ENCODE results near the gene OSBPL10. TPM values are rescaled to one million over a fixed set of nuclear protein-coding genes. Genes with fewer than 3 reads are reported as not detected.

OSBPL10 gene
- total RNA-seq, 1 donor = 29.0 TPM

DNA sequence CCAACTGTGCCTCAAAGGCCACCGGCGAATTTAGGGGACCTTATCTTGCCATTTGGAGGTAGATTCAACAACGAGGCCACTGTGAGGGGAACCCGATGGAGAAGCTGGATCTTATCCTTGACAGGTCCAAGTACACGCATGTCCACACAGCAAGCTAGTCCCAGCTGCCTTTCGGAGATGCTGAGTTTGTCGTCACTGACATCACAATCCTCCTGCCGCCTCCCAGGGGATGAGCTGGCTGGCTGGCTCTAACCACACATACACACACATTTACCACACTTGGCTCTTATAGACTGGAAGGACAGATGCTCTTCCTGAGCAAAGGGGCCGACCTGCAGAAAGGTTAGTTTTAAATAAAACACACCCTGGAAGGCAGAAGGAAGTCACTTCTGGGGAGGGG lies 272.1 kb downstream of the OSBPL10 start:
- Histone ChIP-seq H3K9me3 (ENCODE audit: low read depth, low read length) (no peaks in the 10 kb centered on the region), H3K4me1 (ENCODE audit: insufficient read depth, low read length) (peaks cover 19% of the 10 kb centered on the region), H2AFZ (ENCODE audit: low read length) (no peak overlapping the region), H3K27ac (ENCODE audit: low read depth, low read length) (no peak overlapping the region), H3K4me3 (ENCODE audit: insufficient read depth, low read length) (no peak overlapping the region), H4K20me1 (ENCODE audit: insufficient read depth, low read length) (no peaks in the 10 kb centered on the region), H3K36me3 (ENCODE audit: insufficient read depth, low read length) (no peaks in the 10 kb centered on the region), H3K4me2 (ENCODE audit: insufficient read depth, low read length) (no peak overlapping the region), H3K79me2 (ENCODE audit: insufficient read depth, low read length) (no peaks in the 10 kb centered on the region), H3K27me3 (ENCODE audit: insufficient read depth, low read length) (no peaks in the 10 kb centered on the region)
- TF ChIP-seq, protein P1, sequence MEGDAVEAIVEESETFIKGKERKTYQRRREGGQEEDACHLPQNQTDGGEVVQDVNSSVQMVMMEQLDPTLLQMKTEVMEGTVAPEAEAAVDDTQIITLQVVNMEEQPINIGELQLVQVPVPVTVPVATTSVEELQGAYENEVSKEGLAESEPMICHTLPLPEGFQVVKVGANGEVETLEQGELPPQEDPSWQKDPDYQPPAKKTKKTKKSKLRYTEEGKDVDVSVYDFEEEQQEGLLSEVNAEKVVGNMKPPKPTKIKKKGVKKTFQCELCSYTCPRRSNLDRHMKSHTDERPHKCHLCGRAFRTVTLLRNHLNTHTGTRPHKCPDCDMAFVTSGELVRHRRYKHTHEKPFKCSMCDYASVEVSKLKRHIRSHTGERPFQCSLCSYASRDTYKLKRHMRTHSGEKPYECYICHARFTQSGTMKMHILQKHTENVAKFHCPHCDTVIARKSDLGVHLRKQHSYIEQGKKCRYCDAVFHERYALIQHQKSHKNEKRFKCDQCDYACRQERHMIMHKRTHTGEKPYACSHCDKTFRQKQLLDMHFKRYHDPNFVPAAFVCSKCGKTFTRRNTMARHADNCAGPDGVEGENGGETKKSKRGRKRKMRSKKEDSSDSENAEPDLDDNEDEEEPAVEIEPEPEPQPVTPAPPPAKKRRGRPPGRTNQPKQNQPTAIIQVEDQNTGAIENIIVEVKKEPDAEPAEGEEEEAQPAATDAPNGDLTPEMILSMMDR (IDR thresholded peaks at IDR 0.05; ENCODE audit: extremely low read depth, low read depth, low read length) = no peak
- no peak for DNase-seq (ENCODE audit: insufficient read length, low spot score, missing footprints)

DNA sequence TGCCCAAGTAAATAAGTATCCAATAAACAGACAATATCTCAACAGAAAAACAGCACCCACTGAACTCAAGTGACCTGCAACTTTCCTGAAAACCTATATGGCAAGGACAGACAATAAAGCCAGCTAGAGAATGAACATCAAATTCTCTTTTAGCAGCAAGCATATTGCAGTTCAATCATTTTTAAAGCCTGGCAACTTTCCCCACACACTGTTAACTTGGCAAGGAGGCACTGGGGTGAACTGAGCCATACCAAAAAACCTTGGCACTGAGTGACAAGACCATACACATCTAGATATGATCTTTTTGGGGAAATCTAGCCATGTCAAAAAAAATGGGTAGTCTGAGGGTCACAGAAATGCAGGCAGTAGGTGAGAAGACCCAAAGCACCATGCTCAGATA lies 273.8 kb downstream of the OSBPL10 start:
- Histone ChIP-seq H3K4me1 (ENCODE audit: insufficient read depth, low read length) (peaks cover 19% of the 10 kb centered on the region), H3K27ac (ENCODE audit: low read depth, low read length) (no peak overlapping the region), H3K27me3 (ENCODE audit: insufficient read depth, low read length) (no peaks in the 10 kb centered on the region), H3K79me2 (ENCODE audit: insufficient read depth, low read length) (no peaks in the 10 kb centered on the region), H4K20me1 (ENCODE audit: insufficient read depth, low read length) (no peaks in the 10 kb centered on the region), H2AFZ (ENCODE audit: low read length) (no peak overlapping the region), H3K4me2 (ENCODE audit: insufficient read depth, low read length) (no peak overlapping the region), H3K4me3 (ENCODE audit: insufficient read depth, low read length) (no peak overlapping the region), H3K9me3 (ENCODE audit: low read depth, low read length) (no peaks in the 10 kb centered on the region), H3K36me3 (ENCODE audit: insufficient read depth, low read length) (no peaks in the 10 kb centered on the region)
- DNase-seq (ENCODE audit: insufficient read length, low spot score, missing footprints) = no peak
- TF ChIP-seq, protein P1 (IDR thresholded peaks at IDR 0.05; ENCODE audit: extremely low read depth, low read depth, low read length) = no peak

DNA sequence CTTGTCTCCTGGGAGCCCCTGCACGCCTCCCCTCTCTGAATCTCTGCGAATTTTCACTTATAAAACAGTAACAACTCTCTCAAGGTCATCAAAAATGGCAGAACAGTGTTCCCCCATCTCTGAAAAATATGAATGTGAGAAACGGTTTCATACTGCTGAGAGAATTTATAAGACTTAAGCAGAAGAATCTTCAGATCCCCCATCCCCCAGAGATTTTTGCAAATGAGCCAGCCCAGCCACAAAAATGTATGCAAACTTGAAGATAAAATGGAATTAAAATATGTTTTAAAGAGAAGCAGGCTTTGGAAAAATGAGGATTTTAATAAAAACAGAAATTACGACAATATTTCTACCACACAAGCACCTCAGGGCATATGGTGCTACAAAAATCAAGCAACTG lies 275.3 kb downstream of the OSBPL10 start:
- H4K20me1 ChIP-seq (ENCODE audit: insufficient read depth, low read length) = no peaks in the 10 kb centered on the region
- no peak overlapping the region for H3K27ac ChIP-seq (ENCODE audit: low read depth, low read length)
- H3K4me1 ChIP-seq (ENCODE audit: insufficient read depth, low read length) = peaks cover 19% of the 10 kb centered on the region
- no peak for DNase-seq (ENCODE audit: insufficient read length, low spot score, missing footprints)
- H3K4me3 ChIP-seq (ENCODE audit: insufficient read depth, low read length) = no peak overlapping the region
- no peaks in the 10 kb centered on the region for H3K79me2 ChIP-seq (ENCODE audit: insufficient read depth, low read length)
- TF ChIP-seq, protein P1 (IDR thresholded peaks at IDR 0.05; ENCODE audit: extremely low read depth, low read depth, low read length) = no peak
- H3K36me3 ChIP-seq (ENCODE audit: insufficient read depth, low read length) = no peaks in the 10 kb centered on the region
- H3K4me2 ChIP-seq (ENCODE audit: insufficient read depth, low read length) = no peak overlapping the region
- H3K9me3 ChIP-seq (ENCODE audit: low read depth, low read length) = no peaks in the 10 kb centered on the region
- no peak overlapping the region for H2AFZ ChIP-seq (ENCODE audit: low read length)
- no peaks in the 10 kb centered on the region for H3K27me3 ChIP-seq (ENCODE audit: insufficient read depth, low read length)

DNA sequence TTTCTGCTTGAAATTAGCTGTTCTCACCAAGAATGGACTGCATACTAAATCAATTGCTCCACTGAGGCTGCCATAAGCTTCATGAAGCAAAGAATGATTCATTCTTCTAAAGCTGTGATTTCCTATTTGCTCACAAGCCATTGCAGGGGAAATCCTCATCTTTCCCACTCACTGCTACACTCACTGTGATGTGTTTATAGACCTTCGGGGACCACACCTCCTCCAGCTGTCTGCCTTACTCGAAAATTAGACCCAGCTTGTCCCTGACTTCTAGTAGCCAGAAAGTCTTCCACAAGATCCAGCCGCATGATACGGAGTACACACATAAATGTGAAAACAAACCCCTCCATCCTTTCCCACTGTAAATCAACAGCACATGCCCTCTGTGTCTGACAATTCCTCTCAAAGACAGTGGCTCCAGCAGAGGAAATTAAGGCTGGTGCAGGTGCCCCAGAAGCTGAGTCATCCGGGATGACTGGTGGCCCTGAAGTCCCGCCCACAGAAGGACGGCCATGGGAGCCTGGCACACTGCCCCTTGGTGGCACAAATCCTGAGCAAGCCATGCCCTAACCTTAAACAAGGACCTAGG lies 276.4 kb downstream of the OSBPL10 start:
- peak overlapping the region; percentile 26 for H2AFZ ChIP-seq (ENCODE audit: low read length)
- no peak overlapping the region for H3K27ac ChIP-seq (ENCODE audit: low read depth, low read length)
- H3K27me3 ChIP-seq (ENCODE audit: insufficient read depth, low read length) = no peaks in the 10 kb centered on the region
- no peaks in the 10 kb centered on the region for H4K20me1 ChIP-seq (ENCODE audit: insufficient read depth, low read length)
- H3K4me1 ChIP-seq (ENCODE audit: insufficient read depth, low read length) = peaks cover 20% of the 10 kb centered on the region
- H3K4me2 ChIP-seq (ENCODE audit: insufficient read depth, low read length) = peak overlapping the region; percentile 37
- H3K36me3 ChIP-seq (ENCODE audit: insufficient read depth, low read length) = no peaks in the 10 kb centered on the region
- H3K79me2 ChIP-seq (ENCODE audit: insufficient read depth, low read length) = no peaks in the 10 kb centered on the region
- H3K9me3 ChIP-seq (ENCODE audit: low read depth, low read length) = no peaks in the 10 kb centered on the region
- no peak overlapping the region for H3K4me3 ChIP-seq (ENCODE audit: insufficient read depth, low read length)
- peak; percentile 87 for DNase-seq (ENCODE audit: insufficient read length, low spot score, missing footprints)
- TF ChIP-seq, protein P1 (IDR thresholded peaks at IDR 0.05; ENCODE audit: extremely low read depth, low read depth, low read length) = no peak
